SKM-1 (cell line): Measurements from ENCODE around the gene DDX39A.
"Not testable (repeated sequence)": the region's sequence is repeated elsewhere in the genome, so short reads cannot be mapped to it uniquely, and the experiment has no call there.

Experiments used
- DNase-seq: peaks from one replicate; lab custom pipeline; 2025; ENCODE audit not compliant: unreplicated experiment; lab: John Stamatoyannopoulos, UW

DDX39A gene

DNA sequence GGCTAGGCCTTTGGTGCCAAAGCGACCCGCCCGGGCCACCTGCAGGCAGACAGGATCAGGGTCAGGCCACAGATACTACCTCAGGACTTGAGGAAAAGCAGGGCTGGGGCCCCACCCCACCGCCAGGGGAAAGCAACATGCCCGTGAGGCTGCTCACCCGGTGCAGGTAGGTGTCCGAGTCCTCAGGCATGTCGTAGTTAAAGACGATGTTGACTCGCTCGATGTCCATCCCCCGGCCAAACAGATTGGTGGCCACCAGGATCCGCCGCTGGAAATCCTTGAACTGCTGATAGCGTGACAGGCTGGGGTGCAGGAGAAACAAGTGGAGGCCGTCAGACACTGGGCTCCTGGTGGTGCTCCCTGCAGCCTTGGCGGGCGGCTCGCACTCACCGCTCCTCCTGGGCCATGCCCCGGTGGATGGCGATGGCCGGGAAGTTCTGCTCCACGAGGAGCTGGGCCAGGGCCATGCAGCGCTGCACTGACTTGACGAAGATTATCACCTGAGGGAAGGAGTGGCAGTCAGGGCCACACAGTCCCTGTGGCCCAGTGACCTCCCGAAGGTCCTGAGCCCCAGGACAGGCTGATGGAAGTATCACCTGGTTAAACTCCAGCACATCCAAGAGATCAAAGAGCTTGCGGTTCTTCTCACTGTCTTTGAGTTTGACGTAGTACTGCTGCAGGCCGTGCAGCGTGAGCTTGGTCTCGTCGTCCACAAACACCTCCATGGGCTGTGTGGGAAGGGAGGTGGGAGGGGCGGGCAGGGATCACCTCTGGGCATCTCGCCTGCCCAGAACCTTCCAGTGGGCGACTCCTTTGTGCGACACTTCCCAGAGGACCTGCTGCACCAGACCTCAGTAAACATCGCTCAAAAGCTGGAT is 9.8 kb downstream of the DDX39A start:
- no peak for DNase-seq

DNA sequence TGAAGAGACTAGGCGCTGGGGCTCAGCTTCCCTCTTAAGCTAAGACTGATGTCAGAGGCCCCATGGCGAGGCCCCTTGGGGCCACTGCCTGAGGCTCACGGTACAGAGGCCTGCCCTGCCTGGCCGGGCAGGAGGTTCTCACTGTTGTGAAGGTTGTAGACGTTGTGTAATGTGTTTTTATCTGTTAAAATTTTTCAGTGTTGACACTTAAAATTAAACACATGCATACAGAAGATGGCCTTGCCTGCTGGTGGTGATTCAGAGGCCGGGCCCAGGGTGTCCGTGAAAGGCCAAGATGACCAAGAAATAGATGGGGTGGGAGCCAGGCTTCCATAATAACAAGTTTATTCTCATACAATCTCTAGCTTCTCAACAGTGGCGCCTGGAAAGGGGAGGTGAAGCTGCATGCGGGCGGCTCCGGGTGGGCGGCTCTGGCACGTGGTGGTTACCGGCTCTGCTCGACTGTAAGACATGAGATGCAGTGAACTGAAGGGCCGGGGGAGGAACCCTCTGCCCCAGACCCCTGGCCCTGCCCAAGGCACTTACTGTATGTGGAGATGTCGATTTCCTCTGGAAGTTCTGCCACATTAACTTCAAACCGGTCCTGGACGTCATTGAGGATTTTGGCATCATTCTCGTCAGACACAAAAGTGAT is 10.5 kb downstream of the DDX39A start:
- no peak for DNase-seq

DNA sequence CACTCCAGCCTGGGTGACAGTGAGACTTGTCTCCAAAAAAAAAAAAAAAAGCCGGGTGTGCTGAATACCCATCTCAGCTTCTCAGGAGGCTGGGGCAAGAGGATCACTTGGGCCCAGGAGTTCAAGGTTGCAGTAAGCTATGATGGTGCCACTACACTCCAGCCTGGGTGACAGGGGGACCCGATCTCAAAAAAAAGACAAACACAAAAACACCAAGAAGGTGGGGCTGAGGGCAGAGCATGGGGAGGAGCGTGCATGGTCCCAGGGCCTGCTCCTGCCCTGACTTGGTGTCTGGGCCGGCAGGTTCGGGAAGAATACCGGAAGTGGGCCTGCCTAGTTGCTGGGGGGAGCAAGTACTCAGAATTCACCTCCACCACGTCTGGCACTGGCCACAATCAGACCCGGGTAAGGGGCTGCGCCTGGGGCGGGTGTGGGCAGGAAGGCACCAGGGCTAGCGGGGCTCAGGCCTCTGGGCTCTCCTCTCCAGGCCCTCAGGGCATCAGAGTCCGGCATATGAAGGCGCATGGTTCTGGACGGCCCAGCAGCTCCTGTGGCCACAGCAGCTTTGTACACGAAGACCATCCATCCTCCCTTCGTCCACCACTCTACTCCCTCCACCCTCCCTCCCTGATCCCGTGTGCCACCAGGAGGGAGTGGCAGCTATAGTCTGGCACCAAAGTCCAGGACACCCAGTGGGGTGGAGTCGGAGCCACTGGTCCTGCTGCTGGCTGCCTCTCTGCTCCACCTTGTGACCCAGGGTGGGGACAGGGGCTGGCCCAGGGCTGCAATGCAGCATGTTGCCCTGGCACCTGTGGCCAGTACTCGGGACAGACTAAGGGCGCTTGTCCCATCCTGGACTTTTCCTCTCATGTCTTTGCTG is 11.3 kb downstream of the DDX39A start:
- no peak for DNase-seq

DNA sequence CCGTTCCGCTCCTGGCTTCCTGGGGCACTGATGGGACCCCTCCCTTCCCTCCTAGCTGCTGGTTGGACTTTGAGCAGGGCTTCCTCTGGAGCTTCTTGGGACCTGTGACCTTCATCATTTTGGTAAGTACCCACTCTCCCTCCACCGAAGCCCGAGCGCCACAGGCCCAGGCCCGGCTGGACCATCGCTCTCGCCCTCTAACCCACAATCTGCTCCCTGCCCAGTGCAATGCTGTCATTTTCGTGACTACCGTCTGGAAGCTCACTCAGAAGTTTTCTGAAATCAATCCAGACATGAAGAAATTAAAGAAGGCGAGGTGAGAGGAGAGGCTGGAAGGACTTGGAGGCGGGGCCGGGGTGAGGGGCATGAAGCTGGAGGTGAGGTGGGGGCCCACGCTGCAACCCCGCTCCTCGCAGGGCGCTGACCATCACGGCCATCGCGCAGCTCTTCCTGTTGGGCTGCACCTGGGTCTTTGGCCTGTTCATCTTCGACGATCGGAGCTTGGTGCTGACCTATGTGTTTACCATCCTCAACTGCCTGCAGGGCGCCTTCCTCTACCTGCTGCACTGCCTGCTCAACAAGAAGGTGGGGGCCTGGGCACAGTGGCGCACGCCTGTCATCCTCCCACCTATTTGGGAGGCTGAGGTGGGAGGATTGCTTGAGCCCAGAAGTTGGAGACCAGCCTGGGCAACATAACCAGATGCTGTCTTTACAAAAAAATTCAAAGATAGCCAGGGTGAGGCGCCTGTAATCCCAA is 12.3 kb downstream of the DDX39A start:
- DNase-seq = no peak

DNA sequence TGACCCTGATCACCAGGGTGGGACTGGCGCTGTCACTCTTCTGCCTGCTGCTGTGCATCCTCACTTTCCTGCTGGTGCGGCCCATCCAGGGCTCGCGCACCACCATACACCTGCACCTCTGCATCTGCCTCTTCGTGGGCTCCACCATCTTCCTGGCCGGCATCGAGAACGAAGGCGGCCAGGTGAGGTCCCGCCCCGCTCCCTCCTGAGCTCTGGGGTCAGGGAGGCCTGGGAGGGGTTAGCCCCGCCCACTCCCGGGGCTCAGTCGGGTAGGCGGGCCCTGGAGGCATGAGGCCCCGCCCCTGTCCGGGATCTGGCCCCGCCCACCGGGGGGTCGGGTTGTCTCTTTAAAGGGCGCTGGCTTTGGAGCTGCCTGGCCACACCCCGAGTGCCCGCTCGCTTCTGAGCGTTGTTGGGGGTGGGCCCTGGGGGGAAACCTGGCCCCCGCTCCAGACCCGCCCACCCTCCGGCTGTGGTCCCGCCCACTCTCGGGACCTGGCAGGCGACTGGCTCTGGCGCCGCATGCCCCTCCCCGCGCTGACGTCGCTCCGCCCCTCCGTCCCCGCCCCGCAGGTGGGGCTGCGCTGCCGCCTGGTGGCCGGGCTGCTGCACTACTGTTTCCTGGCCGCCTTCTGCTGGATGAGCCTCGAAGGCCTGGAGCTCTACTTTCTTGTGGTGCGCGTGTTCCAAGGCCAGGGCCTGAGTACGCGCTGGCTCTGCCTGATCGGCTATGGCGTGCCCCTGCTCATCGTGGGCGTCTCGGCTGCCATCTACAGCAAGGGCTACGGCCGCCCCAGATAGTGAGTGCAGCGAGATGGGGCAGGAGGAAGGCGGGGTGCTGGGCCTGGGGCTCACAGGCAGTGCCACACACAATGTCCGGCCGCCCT is 13.1 kb downstream of the DDX39A start:
- DNase-seq = peak; percentile 52

DNA sequence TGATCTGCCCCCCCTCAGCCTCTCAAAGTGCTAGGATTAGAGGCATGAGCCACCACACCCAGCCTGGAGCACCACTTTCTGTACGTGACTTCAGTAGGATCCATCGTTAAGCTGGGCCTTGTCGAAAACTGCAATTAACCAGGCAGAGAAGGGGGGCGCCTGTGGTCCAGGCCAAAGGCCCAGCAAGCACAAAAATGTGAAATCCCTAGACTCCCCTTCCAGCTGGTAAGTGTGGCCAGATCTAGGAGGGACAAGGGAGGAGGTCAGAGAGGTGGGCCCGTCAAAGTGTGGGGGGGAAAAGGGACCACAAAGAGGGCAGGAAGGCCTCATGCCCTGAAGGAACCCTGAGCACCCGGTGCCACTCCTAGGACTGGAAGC is 13.8 kb downstream of the DDX39A start:
- no peak for DNase-seq

DNA sequence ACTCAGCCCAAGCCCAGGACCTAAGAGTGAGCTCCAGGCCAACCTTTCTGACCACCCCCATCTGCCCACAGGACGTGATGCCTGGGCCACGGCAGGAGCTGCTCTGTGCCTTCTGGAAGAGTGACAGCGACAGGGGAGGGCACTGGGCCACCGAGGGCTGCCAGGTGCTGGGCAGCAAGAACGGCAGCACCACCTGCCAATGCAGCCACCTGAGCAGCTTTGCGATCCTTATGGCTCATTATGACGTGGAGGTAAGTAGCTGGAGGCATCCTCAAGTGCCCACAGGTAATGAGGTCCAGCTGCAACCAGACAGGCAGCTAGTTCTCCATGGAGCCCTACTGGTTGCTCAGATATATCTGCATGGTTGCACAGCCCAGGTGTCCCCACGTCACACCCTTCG is 14.8 kb downstream of the DDX39A start:
- no peak for DNase-seq

DNA sequence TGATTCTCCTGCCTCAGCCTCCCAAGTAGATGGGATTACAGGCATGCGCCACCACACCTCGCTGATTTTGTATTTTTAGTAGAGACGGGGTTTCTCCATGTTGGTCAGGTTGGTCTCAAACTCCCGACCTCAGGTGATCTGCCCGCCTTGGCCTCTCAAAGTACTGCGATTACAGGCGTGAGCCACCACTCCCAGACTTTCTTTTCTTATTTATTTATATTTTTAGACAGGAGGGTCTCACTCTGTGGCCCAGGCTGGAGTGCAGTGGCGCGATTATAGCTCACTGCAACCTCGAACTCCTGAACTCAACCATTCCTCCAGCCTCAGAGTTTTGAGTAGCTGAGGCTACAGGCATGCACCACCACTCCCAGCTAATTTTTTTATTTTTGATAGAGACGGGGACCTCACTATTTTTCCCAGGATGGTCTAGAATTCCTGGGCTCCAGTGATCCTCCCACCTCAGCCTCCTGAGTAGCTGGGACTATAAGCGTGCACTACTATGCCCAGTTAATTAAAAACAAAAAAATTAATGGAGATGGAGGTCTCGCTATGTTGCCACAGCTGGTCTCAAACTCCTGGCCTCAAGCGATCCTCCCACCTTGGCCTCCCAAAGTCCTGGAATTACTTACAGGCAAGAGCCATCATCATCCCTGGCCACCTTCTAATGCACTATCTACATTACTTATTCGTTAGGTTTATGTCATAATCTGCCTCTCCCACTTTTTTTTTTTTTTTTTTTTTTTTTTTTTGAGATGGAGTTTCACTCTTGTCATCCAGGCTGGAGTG is 15.8 kb downstream of the DDX39A start:
- not testable (repeated sequence) for DNase-seq

DNA sequence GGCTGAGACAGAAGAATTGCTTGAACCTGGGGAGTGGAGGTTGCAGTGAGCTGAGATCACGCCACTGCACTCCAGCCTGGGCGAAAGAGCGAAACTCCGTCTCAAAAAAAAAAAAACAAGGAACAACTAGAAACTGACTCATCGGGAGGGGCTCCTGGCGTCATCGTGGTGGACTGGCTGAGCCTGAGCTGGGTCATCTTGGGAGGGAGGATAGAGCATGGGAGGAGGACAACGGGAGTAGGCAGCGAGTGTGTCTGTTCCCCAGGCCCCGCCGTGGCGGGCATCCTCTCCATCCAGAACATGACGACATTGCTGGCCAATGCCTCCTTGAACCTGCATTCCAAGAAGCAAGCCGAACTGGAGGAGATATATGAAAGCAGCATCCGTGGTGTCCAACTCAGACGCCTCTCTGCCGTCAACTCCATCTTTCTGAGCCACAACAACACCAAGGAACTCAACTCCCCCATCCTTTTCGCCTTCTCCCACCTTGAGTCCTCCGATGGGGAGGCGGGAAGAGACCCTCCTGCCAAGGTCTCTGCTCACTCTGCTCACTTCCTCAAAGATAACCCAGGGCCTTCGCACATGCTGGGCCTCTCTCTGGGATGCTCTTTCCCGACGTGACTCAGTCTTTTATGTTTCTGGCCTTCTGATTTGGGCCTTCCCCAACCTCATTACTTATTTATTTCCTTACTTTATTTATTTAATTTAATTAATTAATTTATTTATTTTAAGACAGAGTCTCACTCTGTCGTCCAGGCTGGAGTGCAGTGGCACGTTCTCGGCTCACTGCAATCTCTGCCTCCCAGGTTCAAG is 16.6 kb downstream of the DDX39A start:
- no peak for DNase-seq

DNA sequence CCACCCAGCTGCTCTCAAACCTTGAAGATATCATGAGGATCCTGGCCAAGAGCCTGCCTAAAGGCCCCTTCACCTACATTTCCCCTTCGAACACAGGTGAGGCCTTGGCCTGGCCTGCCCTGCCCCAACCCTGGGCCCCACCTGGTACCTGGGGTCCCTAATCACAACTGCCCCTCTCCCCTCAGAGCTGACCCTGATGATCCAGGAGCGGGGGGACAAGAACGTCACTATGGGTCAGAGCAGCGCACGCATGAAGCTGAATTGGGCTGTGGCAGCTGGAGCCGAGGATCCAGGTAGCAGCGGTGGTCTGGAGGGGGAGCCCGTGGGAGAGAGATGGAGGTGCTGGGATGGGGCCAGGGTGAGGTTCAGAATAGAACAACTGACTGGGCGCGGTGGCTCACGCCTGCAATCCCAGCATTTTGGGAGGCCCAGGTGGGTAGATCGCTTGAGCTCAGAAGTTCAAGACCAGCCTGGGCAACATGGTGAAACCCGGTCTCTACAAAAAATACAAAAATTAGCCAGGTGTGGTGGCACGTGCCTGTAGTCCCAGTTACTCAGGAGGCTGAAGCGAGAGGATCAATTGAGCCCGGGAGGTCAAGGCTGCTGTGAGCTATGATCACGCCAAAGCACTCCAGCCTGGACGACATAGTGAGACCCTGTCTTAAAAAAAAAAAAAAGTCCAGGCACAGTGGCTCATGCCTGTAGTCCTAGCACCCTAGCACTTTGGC is 17.5 kb downstream of the DDX39A start:
- DNase-seq = no peak

DNA sequence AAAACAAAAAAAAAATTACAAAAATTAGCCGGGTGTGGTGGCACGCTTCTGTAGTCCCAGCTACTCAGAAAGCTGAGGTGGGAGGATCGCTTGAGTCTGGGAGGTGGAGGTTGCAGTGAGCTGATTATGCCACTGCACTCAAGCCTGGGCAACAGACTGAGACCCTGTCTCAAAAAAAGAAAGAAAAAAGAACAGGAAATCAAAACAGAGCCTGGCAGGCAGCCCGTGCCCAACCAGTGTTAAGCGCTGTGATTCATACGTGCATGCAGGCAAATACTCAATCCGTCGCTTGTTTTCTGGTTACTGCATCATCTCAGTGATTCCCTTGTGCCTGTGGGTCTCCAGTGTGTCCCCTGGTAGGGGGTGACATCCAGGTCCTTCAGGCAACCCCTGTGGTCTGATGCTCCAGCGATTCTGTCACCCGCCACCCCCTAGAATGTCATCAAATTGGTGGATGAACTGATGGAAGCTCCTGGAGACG is 18.1 kb downstream of the DDX39A start:
- no peak for DNase-seq

DNA sequence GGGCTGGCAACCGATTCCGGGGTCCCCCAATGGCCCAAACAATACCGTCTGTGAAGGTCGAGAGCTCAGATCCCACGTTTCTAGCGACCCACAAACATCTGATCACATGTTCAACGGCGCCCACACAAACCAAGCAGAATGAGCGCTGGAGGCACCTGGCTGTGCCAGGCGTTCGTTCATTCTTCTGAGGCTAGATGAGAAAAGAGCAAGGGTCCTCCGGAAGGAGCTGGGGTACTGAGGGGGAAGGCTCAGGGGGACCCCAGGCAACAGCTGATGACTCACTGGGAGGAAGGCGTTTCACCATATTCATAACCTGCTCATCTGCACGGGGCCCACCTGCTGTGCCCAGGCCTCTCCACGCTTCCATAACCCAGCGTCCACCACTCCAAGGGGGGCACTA is 22.0 kb downstream of the DDX39A start:
- DNase-seq = not testable (repeated sequence)

DNA sequence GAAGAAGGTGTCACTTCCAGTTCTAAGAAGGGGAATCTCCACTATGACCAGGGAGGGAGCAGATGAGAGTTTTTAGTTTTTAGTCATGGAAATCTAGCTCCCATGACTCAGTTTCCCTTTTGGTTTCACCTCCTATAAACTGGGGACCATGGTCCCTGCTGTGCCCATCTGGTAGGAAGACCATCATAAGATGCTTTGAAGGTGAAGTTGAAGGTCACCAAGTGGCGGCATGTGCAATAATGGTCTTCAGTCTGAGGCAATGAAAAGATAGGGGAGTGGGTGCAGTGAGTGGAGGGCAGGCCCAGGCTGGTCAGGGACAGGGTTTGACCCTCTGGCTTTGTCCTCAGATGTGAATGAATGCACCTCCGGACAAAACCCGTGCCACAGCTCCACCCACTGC is 22.4 kb downstream of the DDX39A start:
- DNase-seq = not testable (repeated sequence)

DNA sequence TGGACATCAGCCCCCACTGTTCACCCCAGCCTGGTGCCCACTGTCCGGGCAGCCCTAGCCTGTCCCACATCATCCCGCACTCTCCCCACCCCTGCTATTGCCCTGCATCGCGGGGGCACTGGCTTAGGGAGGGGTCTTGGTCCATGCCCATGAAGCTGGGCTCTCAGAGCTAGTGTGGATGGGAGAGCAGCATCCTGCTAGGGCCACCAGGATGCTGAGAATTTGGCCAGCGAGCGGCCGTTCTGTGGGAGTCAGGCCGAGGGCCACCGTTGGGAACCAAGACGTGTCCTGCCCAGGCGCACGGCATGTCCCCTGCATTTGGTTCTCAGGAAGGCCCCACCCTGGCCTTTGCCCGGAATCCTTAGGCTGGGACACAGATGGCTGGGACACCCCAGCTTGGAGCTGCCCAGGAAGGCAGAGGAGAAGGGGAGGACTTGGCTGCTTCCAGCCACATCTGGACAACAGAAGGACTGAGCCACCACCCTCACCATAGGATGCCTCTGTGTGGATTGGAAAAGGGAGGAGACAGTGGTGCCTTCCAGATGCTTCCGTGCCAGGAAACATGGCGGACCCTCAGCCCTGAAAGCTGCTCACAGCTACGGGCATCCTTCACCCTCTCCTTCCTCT is 23.3 kb downstream of the DDX39A start:
- no peak for DNase-seq

DNA sequence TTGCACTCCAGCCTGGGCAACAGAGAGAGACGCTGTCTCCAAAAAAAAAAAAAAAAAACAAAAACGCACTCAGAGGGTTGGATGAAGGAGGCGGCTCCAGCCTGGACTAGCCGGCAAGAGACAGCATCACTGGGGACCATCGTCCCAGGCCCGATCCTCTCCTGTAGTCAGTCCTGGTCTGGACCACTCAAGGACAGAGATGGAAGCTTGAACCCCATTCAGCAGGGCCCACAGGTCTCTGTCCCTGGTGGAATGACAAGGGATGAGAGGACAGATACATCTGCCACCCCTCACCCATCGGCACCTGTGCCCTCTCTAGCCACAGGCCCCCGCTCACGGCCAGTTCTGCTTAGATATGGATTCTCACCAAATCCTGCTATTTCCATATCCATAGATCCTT is 23.9 kb downstream of the DDX39A start:
- no peak for DNase-seq

DNA sequence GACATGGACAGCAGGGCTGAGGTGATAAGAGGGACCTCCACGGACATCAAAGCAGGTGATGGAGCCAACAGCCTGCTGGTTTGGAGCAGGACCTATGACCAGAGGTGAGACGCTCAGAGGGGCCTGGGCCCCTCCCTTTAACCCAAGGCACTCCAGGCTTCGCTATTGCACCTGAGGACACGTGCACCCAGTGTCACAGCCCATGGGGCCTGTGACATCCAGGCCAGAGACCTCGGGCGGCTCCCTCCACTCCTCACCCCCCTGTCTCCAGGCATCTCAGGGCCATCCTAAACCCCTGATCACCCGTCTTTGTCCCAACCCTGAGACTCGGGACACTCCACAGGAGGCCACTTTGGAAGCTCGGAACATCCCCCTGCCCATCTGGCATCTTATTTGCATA is 25.0 kb downstream of the DDX39A start:
- DNase-seq = no peak

DNA sequence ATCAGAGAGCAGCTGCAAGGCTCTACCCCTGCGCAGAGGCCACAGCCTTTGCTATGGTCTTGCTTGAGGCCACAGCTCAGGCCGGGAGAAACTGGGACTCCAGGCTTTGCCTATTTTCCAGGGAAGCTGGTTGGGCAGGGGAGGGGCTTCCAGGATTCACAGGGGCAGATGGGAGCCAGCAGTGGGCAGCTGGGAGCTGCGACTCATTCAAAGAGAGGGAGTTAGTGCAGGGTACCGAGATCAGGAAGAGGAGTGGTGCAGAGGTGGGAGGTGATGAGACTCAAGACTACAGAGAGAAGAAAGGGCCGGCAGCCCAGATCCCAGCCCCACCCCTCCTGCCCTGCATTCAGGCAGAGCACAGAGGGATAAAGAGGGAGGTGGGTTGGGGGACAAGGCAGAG is 25.8 kb downstream of the DDX39A start:
- DNase-seq = no peak
